GM19043 (cell line): Measurements from ENCODE around the gene COX6B1.
"Not testable (repeated sequence)": the region's sequence is repeated elsewhere in the genome, so short reads cannot be mapped to it uniquely, and the experiment has no call there.

ENCODE experiments used
- ATAC-seq: cut with Tn5 transposase; IDR thresholded peaks from one replicate; pipeline ENCODE4 v1.9.1; 2021; ENCODE audit warnings: low read depth; ENCODE audit not compliant: unreplicated experiment

Gene COX6B1, protein sequence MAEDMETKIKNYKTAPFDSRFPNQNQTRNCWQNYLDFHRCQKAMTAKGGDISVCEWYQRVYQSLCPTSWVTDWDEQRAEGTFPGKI

DNA sequence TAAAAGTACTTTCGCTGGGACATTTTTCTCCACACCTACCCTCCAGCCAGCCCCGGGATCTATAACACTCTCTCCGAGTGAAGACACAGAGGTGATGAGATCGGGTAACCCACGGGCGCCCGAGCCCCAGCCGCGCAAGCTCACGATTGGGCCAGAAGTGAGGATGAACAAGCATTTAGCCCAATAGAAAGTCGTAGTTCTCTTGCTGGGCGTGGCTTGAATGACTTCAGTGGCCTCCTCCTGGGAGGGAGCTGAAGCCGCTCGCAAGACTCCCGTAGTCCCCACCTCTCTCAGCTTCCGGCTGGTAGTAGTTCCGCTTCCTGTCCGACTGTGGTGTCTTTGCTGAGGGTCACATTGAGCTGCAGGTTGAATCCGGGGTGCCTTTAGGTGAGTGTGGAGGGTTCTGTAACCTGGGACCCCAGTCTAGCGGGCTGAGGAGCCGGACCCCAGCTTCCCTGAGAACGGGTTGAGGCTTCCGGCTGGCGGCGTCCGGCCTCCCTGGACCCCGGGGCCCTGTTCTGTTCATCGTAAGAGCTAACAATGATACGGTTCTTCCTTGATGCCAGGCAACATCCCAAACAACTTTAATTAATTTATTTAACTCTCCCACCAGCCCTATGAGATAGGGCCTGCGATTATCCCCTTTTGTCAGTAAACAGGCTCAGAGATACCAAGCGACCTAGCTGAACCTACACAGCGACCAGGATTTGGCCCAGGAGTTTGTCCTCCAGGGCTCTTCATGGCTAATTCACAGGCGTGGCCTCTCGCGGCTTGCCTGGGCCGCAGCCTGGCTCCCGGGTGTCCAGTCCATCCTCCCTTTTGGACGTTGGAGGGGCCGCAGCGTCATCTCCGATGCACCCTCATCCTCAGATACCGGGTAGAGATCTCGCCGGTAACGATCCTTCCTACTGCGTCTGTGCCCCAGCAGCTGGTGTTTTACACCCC lies at the start of gene COX6B1:
Gene COX6B1 (plus strand): TSS at position 307 of the 945 bp plus-strand sequence. CDS start 2,921 bp downstream, outside the sequence.
- peak; percentile 61 for ATAC-seq

DNA sequence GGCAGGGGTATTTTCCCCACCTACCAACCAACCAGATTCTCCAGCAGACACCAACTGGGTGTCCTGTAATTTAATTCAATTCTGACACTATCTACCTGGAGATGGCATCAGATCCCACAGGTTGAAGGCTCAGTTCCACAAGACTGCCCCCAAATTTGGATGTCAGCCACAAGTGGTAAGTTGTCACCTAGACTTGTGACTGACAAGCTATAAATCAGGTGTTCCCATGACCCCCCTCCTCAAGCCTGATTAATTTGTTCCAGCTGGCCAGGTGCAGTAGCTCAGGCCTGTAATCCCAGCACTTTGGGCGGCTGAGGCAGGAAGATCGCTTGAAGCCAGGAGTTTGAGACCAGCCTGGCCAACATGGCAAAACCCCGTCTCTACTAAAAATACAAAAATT lies 46.2 kb upstream of the COX6B1 start:
- no peak for ATAC-seq

DNA sequence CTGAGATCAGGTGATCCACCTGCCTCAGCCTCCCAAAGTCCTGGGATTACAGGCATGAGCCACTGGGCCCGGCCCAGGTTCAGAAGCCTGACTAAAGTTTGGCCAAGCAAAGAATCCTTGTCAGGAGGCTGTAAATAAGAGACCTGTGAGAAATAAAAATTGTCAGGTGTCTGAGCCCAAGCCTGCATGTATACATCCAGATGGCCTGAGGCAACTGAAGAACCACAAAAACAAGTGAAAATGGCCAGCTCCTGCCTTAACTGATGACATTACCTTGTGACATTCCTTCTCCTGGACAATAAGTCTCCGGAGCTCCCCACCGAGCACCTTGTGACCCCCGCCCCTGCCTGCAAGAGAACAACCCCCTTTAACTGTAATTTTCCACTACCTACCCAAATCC lies 43.7 kb upstream of the COX6B1 start:
- not testable (repeated sequence) for ATAC-seq

DNA sequence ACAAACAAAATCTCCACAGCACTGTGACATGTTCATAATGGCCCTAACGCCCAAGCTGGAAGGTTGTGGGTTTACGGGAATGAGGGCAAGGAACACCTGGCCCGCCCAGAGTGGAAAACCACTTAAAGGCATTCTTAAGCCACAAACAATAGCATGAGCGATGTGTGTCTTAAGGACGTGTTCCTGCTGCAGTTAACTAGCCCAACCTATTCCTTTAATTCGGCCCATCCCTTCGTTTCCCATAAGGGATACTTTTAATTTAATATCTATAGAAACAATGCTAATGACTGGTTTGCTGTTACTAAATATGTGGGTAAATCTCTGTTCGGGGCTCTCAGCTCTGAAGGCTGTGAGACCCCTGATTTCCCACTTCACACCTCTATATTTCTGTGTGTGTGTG lies 41.0 kb upstream of the COX6B1 start:
- ATAC-seq, result not testable (repeated sequence)

DNA sequence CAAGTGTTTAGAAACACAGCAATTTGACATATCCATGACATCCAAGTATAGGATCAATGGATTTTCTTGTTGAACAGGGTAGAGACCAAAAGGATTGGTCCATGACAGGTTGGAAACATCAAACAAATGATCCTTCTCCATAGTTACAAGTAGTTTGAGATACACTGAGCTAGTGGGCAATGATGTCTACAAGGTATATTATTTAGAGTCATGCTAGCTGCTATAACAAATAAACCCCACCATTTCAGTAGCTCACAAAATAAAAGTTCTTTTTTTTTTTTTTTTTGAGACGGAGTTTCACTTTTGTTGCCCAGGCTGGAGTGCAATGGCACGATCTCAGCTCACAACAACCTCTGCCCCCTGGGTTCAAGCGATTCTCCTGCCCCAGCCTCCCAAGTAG lies 40.5 kb upstream of the COX6B1 start:
- no peak for ATAC-seq

DNA sequence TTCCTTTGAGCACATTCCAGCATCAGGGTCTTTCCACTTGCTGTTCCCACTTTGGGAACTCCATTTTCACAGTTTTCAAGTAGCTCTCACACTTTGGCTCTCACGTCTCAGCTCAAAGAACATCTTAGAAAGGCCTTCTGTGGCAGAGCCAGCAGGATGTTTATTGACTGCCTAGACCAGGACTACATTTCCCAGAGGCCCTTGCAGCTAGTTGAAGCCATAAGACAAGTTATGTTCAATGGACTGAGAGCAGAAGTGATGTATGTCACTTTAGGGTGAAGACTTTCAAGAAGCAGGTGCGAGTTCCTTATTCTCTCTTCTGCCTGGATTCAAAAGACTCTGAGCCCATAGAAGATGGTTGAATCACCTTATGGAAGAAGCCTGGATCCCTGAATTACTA lies 39.9 kb upstream of the COX6B1 start:
- ATAC-seq, result no peak

DNA sequence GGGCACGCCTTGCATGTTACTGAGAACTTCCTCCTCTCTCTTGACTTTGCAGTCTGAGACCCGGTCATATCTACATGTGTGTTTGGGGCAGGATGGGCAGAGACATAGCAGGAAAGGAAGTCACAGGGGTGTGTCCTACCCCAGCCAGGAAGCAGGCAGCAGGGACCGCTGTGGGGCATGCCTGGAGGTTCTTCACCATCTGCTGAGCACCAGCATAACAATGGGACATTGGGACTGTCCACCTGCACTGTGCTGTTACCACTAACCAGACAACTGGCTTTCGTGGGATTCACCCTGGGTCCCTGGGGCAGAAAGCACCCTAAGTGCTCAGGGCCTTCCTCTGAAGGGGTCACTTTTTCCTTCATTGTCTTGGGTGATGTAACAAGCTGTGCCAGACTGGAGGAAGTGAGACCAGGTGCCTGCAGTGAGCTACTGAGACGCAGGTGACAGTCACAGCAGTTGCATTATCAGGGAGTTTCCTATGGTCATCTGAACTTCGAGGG lies 38.2 kb upstream of the COX6B1 start:
- ATAC-seq, result no peak

DNA sequence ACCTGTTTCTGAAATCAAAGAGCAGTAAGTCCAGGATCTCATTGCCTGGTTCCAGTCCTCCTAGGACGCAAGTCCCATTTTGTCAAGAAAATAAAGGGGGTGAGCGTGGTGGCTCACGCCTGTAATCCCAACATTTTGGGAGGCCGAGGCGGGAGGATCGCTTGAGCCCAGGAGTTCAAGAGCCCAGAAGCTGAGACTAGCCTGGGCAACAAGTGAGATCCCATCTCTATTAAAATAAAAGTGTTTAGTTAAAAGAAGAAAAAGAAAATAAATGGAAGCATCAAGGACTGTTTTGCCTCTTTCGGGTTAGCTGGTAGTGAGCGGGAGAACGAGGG lies 35.9 kb upstream of the COX6B1 start:
- no peak for ATAC-seq

DNA sequence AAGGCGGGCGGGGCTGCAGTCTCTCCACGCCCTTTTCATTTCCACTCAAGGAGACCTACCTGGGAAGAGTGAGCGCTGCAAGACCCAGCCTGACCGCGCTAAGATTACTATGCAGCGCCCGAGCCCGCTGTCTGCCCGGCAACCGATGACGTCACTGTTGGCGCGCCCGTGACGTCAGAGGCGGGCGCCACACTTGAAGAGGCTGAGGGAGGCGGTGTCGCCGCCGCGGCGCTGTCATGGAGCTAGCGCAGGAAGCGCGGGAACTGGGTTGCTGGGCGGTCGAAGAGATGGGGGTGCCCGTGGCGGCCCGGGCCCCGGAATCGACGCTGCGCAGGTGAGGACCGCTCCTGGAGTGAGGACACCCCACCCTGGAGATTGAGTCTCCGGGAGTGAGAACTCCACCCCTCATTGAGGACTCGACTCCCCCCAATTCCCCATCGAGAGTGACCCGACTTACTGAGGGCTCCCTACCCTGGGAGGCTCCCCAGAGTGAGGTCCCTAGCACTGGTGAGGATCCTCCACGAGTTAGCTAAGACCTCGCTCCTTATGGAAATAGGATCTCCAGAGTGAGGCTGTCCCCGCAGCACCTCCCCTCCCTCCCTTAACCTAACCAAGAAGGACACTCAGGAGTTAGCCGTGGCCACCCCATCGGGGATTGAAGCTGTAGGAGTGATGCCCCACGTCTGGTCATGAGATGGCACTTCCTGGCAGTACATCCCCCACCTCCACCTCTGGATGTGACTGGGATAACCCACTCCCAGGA lies 35.4 kb upstream of the COX6B1 start, which contains the start of gene HAUS5:
Gene HAUS5 (plus strand): TSS at position 177 of the 763 bp plus-strand sequence. CDS start 60 bp downstream, at position 237.
- ATAC-seq, result peak; percentile 74

DNA sequence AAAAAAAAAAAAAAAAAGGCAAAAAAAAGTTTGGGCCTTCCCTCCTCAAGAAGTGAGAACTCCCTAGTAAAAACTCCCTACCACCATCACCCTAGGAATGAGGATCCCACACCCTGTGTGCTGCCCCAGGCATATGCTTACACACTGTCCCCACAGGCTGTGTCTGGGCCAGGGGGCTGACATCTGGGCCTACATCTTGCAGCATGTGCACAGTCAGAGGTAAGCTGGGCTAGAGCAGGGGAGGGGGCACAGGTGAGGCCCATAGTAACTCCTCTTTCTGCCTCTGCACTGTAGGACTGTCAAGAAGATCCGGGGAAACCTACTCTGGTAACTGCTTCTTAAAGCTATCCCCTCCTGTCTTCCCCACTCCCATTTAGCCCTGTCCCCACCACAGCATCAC lies 34.5 kb upstream of the COX6B1 start:
- no peak for ATAC-seq

DNA sequence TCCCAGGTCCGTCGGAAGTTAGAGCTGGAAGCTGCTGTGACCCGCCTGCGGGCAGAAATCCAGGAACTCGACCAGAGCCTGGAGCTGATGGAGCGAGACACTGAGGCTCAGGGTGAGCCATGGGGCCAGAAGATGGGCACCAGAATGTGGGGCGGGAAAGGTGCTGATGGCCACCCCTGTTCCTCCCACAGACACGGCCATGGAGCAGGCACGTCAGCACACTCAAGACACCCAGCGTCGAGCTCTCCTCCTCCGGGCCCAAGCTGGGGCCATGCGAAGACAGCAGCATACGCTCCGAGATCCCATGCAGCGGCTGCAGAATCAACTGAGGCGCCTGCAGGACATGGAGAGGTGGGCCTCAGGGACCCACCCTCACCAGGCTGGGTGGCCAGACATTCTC lies 33.1 kb upstream of the COX6B1 start:
- ATAC-seq, result no peak

DNA sequence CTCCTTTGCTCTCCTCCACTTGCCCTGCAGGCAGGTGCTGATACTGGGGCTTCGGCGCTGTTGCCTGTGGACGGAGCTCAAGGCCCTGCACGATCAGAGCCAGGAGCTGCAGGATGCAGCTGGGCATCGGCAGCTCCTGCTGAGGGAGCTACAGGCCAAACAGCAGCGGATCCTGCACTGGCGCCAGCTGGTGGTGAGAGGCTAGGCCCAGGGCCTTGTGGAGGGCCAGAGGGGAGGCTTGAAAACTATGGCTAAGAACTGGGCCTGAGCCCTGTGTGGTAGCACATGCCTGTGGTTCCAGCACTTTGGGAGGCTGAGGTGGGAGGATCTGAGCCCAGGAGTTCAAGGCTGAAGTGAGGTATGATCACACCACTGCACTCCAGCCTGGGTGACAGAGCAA lies 29.3 kb upstream of the COX6B1 start:
- no peak for ATAC-seq

DNA sequence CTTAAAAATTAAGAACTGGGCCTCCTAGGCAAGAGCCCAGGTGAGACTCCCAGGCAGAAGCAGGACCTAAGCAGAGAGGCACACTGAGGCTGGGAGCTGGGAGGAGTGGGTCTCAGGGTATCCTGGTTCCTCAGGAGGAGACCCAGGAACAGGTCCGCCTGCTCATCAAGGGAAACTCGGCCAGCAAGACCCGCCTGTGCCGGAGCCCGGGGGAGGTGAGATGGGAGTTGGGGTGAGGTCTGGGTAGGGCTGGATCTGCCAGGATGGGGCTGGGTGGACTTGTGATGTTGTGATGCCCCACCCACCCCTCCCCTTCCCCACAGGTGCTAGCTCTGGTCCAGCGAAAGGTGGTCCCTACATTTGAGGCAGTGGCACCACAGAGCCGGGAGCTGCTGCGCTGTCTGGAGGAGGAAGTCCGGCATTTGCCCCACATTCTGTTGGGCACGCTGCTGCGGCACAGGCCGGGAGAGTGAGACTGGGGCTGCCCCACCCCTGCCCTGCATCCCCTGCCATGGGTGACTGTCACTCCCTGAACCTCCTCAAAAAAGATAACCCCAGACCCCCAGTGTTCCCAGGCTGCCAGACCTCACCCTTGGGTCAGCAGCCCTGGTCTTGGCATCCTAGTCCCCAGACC lies 28.7 kb upstream of the COX6B1 start:
- no peak for ATAC-seq

DNA sequence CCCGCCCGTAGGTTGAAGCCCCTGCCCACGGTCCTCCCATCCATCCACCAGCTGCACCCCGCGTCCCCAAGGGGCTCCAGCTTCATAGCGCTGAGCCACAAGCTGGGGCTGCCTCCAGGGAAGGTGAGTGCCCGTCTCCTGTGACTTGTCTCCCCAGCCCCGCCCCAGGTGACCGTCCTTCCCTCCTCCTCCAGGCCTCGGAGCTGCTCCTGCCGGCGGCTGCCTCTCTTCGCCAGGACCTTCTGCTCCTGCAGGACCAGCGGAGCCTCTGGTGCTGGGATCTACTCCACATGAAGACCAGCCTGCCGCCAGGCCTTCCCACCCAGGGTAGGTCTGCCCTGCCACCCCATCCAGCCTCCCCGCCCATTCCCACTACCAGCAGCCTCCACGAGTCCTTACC lies 28.1 kb upstream of the COX6B1 start:
- ATAC-seq, result no peak

DNA sequence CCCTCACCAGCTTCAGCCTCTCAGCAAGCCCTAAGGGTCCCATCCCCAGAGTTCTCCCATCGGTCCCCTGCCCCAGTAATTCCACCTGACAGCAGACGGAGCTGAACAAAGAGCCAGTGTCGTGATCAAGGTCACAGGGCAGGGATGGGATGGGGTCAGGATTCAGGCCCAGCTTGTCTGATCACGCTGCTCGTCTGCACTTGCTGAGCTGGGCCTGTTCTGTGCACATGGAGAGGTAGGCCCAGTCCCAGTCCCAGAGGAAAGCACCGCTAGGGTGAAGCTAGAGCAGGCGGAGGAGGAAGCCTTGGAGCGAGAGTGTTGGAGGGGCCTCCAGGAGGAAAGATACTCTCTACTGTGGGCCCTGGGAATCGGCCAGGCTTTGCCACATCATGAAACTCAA lies 26.4 kb upstream of the COX6B1 start:
- ATAC-seq, result no peak

DNA sequence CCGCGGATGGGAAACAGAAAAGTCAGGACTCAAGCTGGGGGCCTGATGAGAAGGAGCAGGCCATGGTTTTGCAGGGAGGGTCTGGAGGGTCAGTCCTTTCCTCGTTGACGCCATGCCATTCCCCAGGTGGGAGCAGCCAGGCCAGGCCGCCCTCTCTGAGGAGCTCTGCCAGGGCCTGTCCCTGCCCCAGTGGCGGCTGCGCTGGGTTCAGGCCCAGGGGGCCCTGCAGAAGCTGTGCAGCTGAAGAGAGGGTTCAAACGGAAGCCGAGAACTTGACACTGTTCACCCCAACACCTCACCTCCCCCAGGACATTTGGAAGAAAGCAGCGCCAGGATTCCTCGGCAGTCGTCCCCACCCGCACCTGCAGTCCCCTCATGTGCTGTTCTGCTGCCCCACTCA lies 25.4 kb upstream of the COX6B1 start:
- ATAC-seq, result no peak

DNA sequence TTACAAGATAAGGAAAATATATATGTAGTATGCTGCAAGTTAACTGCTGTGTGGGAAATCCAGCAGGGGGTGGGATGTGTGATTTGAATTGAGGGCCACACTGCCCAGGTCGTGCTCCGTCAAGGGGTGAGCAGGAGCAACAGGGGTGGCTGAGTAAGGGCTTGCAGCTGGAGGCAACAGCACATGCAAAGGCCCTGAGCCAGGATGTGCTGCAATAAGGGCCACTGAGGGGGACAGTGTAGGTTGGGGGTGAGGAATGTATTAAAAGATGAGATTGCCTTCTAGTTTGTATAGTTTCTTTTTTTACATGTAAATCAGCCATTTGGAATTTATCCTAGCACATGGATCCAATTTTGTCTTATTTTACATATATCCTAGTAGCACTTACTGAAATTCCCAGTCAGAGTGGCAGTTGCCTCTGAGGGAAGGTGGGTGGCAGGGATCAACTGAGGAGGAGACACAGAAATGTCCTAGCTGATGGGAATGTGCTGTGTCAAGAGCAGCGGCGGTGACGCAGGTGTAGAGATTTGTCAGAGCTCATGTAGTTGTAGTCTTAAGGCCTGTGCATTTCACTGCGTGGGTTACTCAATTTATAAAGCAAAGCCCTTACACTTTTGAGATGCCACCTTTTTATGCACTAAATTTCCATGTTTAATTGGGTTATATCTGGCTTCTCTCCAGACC lies 24.7 kb upstream of the COX6B1 start:
- ATAC-seq, result no peak

DNA sequence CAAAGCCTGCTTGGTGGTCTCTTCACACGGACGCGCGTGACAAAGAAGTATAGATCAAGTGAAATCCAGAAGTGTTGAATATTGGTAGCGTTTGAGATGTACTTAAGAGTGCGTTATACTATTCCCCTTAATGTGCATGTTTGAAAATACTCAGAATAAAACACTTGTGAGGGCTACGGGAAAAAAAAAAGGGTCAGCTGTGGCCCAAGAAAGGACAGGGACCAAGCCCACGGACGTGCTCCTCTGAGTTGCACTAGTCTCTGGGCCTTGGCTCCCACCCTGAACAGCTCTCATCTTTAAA lies 19.9 kb upstream of the COX6B1 start:
- no peak for ATAC-seq

DNA sequence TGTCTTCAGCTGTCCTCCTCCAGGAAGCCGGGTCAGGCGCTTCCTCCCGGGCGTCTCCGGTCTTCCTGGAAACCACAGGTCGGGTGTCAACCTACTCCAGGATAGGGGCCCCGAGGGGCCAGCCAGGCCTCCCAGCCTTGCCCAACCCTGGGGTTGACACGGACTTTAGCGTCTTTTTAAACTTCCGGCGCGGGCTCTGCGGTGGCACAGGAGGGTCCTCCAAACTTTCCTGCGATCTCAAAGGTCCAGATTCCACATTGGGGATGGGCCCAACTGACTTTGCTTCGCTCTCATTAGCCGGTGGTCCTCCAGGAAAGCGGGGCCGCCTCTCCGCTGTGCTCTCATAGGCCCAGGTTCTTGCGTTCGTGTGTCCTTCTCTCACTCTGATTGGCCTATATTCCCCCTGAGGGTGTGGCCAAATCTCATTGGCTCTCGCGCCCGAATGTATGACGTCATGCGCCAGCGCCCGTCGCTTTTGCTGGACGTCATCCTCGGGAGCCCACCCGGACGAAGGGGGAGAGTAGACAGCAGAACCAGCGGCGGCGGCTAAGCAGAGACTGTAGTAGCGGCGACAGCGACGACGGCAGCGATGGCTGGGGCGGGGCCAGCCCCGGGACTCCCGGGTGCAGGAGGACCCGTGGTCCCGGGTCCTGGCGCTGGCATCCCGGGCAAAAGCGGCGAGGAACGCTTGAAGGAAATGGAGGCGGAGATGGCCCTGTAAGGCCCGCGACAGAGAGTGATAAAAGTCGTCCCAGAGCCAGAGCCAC lies 19.4 kb upstream of the COX6B1 start, which contains the start of gene RBM42:
Gene RBM42 (plus strand): TSS at position 472 of the 767 bp plus-strand sequence. CDS start 118 bp downstream, at position 590.
- ATAC-seq, result peak; percentile 98

DNA sequence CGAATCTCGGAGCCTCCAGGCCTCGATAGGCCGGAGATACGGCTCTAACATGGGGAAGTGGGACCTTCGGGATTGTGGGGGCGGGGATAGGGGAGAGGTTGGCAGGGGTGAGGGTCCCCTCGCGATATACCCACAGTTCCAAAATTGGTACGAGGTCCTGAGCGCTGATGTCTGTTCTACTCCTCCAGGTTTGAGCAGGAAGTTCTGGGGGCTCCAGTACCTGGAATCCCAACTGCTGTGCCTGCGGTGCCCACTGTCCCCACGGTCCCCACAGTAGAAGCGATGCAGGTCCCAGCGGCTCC lies 18.8 kb upstream of the COX6B1 start:
- no peak for ATAC-seq
